Measurements from ENCODE around the gene TMED10. TPM values are rescaled to one million over a fixed set of nuclear protein-coding genes. Genes with fewer than 3 reads are reported as not detected.

TMED10 gene
- polyA plus RNA-seq, 1 of the 3 experiments (the other 2 are of a cell fraction), result 168 TPM

DNA sequence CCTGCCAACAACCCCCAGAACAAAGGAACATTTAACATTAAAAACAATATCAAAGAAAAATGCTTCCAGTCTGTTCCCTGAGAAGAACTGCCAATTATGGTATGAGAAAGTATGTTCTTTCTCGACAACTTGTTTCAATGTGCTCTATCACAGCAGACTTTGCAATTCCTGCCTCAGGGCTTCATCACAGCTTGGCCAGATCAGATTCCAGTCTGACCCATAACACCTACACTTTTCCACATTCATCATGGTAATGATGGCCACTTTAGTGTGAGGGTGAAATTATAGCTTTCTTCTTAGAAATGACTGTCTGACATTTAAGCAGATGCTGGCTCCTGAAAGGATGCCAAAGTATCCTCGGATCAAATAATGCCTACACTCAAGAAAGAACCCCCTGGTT lies 66.5 kb downstream of the TMED10 start:
- 76% methylated on average over 2 of the region's 2 CpGs for WGBS (ENCODE audit: low lambda C conversion rate)
- no peaks in the 10 kb centered on the region for H3K9me3 ChIP-seq
- ChIA-PET POLR2A (no interaction called here), CTCF (interaction anchor here (0.8 to 2.0 kb wide), 3 partner anchors 15 to 163 kb away, joined by 4 to 9 read pairs (median 4); no protein-coding TSS in a partner anchor)
- no peak for TF ChIP-seq YY1 (IDR thresholded peaks at IDR 0.05; ENCODE audit: low read depth)
- peaks cover 47 to 86% of the 10 kb centered on the region in 2 experiments for H3K36me3 ChIP-seq (replicated peaks in 1 of 2; ENCODE audit: control insufficient read depth in 1 of 2, insufficient read depth in 2 of 2, low read length in 1 of 2)
- H3K79me2 ChIP-seq (ENCODE audit: insufficient read depth), result no peaks in the 10 kb centered on the region
- no peaks in the 10 kb centered on the region for H4K20me1 ChIP-seq (ENCODE audit: insufficient read depth)
- H3K4me2 ChIP-seq, result no peak overlapping the region
- no peaks in the 10 kb centered on the region for H3F3A ChIP-seq (replicated peaks; ENCODE audit: insufficient read depth)
- H3K4me3 ChIP-seq (ENCODE audit: low read depth in 2 of 2, low read length in 1 of 2), result no peak overlapping the region
- H3K4me1 ChIP-seq (ENCODE audit: control insufficient read depth in 1 of 2, insufficient read depth in 2 of 2, low read depth in 1 of 2, low read length in 1 of 2), result no peaks in the 10 kb centered on the region
- no peak overlapping the region for H3K27ac ChIP-seq (ENCODE audit: low read depth in 2 of 2, low read length in 1 of 2)
- no peak overlapping the region for H3K9ac ChIP-seq
- no peak for DNase-seq
- H2AFZ ChIP-seq (ENCODE audit: low read depth), result no peak overlapping the region
- no peaks in the 10 kb centered on the region for H3K9me2 ChIP-seq
- no peaks in the 10 kb centered on the region for H3K27me3 ChIP-seq (ENCODE audit: insufficient read depth)

DNA sequence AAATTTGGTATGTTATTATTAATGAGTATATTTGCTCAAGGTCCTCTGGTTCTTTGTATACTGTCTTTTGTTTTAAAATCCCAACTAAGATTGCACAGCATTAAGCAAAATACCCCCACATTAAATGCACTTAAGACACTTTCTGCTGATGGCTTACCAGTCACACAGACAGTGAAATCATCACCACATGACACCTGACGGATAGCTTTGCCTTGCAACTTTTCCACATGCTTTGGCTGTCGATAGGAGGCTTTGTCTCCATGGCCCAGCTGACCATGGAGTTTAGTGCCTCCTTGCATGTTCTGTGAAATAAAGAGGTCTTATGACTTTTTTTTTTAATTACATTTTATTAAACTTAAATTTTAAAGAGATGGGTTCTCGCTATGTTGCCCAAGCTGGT lies 69.2 kb downstream of the TMED10 start:
- DNase-seq, result no peak
- peaks cover 34 to 76% of the 10 kb centered on the region in 2 experiments for H3K36me3 ChIP-seq (replicated peaks in 1 of 2; ENCODE audit: control insufficient read depth in 1 of 2, insufficient read depth in 2 of 2, low read length in 1 of 2)
- H3K9me2 ChIP-seq, result no peaks in the 10 kb centered on the region
- no peak overlapping the region for H3K27ac ChIP-seq (ENCODE audit: low read depth in 2 of 2, low read length in 1 of 2)
- no peaks in the 10 kb centered on the region for H3F3A ChIP-seq (replicated peaks; ENCODE audit: insufficient read depth)
- 85% methylated on average over 3 of the region's 3 CpGs for WGBS (ENCODE audit: low lambda C conversion rate)
- H3K79me2 ChIP-seq (ENCODE audit: insufficient read depth), result no peaks in the 10 kb centered on the region
- TF ChIP-seq, protein P1, sequence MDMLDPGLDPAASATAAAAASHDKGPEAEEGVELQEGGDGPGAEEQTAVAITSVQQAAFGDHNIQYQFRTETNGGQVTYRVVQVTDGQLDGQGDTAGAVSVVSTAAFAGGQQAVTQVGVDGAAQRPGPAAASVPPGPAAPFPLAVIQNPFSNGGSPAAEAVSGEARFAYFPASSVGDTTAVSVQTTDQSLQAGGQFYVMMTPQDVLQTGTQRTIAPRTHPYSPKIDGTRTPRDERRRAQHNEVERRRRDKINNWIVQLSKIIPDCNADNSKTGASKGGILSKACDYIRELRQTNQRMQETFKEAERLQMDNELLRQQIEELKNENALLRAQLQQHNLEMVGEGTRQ (IDR thresholded peaks at IDR 0.05; ENCODE audit: borderline replicate concordance, low read depth, low read length), result no peak
- H3K9me3 ChIP-seq, result no peaks in the 10 kb centered on the region
- no peak overlapping the region for H3K4me2 ChIP-seq
- no peaks in the 10 kb centered on the region for H3K27me3 ChIP-seq (ENCODE audit: insufficient read depth)
- H3K4me1 ChIP-seq (ENCODE audit: control insufficient read depth in 1 of 2, insufficient read depth in 2 of 2, low read depth in 1 of 2, low read length in 1 of 2), result no peaks in the 10 kb centered on the region
- H3K9ac ChIP-seq, result no peak overlapping the region
- ChIA-PET POLR2A (no interaction called here), CTCF (interaction anchor here (0.9 to 4.2 kb wide), 3 partner anchors 18 to 200 kb away, joined by 3 to 33 read pairs (median 3); no protein-coding TSS in a partner anchor)
- H2AFZ ChIP-seq (ENCODE audit: low read depth), result no peak overlapping the region
- no peak overlapping the region for H3K4me3 ChIP-seq (ENCODE audit: low read depth in 2 of 2, low read length in 1 of 2)
- no peaks in the 10 kb centered on the region for H4K20me1 ChIP-seq (ENCODE audit: insufficient read depth)

GRCh38 chr14:75101491-75101890 lies 74.9 kb downstream of the TMED10 start:
- H3K4me2 ChIP-seq, result no peak overlapping the region
- ChIA-PET CTCF (interaction anchor here (1.0 to 4.5 kb wide), 4 partner anchors 13 to 240 kb away, joined by 3 to 35 read pairs (median 4); no protein-coding TSS in a partner anchor), POLR2A (no interaction called here)
- no peak for DNase-seq
- no peaks in the 10 kb centered on the region for H3F3A ChIP-seq (replicated peaks; ENCODE audit: insufficient read depth)
- no peaks in the 10 kb centered on the region for H3K4me1 ChIP-seq (ENCODE audit: control insufficient read depth in 1 of 2, insufficient read depth in 2 of 2, low read depth in 1 of 2, low read length in 1 of 2)
- no peaks in the 10 kb centered on the region for H3K9me2 ChIP-seq
- no peak overlapping the region for H3K9ac ChIP-seq
- no peak overlapping the region for H3K4me3 ChIP-seq (ENCODE audit: low read depth in 2 of 2, low read length in 1 of 2)
- H3K27me3 ChIP-seq (ENCODE audit: insufficient read depth), result no peaks in the 10 kb centered on the region
- WGBS (ENCODE audit: low lambda C conversion rate), result 83% methylated on average over 4 of the region's 4 CpGs
- H4K20me1 ChIP-seq (ENCODE audit: insufficient read depth), result no peaks in the 10 kb centered on the region
- H3K27ac ChIP-seq (ENCODE audit: low read depth in 2 of 2, low read length in 1 of 2), result no peak overlapping the region
- H2AFZ ChIP-seq (ENCODE audit: low read depth), result no peak overlapping the region
- no peaks in the 10 kb centered on the region for H3K9me3 ChIP-seq
- no peaks in the 10 kb centered on the region; the same call in 1 of the 2 replicates for H3K79me2 ChIP-seq (ENCODE audit: insufficient read depth)
- peaks cover 47 to 68% of the 10 kb centered on the region in 2 experiments for H3K36me3 ChIP-seq (replicated peaks in 1 of 2; ENCODE audit: control insufficient read depth in 1 of 2, insufficient read depth in 2 of 2, low read length in 1 of 2)
- TF ChIP-seq POLR2AphosphoS5 (IDR thresholded peaks at IDR 0.05; ENCODE audit: low read depth, low read length), result no peak
- TF ChIP-seq CTCF (IDR thresholded peaks at IDR 0.05), result no peak
- TF ChIP-seq ELF1 (IDR thresholded peaks at IDR 0.05), result no peak
- no peak for TF ChIP-seq TEAD4 (IDR thresholded peaks at IDR 0.05; ENCODE audit: borderline replicate concordance, insufficient read depth)
- no peak for TF ChIP-seq REST (IDR thresholded peaks at IDR 0.05; ENCODE audit: low read depth, low read length)
- no peak for TF ChIP-seq NRF1 (IDR thresholded peaks at IDR 0.05; ENCODE audit: low read depth, low read length)
- no peak for TF ChIP-seq GABPA (IDR thresholded peaks at IDR 0.05; ENCODE audit: low read depth)
- no peak for TF ChIP-seq NFIC (IDR thresholded peaks at IDR 0.05; ENCODE audit: borderline replicate concordance)
- TF ChIP-seq, protein P1 (IDR thresholded peaks at IDR 0.05; ENCODE audit: borderline replicate concordance, low read depth, low read length), result no peak
- no peak for TF ChIP-seq SMC3 (IDR thresholded peaks at IDR 0.05; ENCODE audit: low read depth, low read length)
- TF ChIP-seq JUND (IDR thresholded peaks at IDR 0.05), result no peak
- TF ChIP-seq, protein P2, sequence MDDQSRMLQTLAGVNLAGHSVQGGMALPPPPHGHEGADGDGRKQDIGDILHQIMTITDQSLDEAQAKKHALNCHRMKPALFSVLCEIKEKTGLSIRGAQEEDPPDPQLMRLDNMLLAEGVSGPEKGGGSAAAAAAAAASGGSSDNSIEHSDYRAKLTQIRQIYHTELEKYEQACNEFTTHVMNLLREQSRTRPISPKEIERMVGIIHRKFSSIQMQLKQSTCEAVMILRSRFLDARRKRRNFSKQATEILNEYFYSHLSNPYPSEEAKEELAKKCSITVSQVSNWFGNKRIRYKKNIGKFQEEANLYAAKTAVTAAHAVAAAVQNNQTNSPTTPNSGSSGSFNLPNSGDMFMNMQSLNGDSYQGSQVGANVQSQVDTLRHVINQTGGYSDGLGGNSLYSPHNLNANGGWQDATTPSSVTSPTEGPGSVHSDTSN (IDR thresholded peaks at IDR 0.05), result no peak
- TF ChIP-seq RCOR1 (IDR thresholded peaks at IDR 0.05; ENCODE audit: low read length), result no peak
